ENCODE measurements around the gene PERCC1. TPM values are rescaled to one million over a fixed set of nuclear protein-coding genes. Genes with fewer than 3 reads are reported as not detected.
"Not testable (repeated sequence)": the region's sequence is repeated elsewhere in the genome, so short reads cannot be mapped to it uniquely, and the experiment has no call there.

Gene PERCC1
- total and polyA plus RNA-seq, 2 donors from 2014 or later = not detected

- Histone ChIP-seq H3K4me3 (ENCODE audit: low read length in 3 of 3) (no peak overlapping the region), H3K36me3 (ENCODE audit: control insufficient read depth in 2 of 3, insufficient read depth in 3 of 3, low read length in 3 of 3) (no peaks in the 10 kb centered on the region), H3K27ac (ENCODE audit: low read depth in 2 of 2, low read length in 2 of 2) (no peak overlapping the region), H3K9me3 (ENCODE audit: control insufficient read depth in 2 of 3, insufficient read depth in 1 of 3, low read length in 3 of 3) (no peaks in the 10 kb centered on the region), H3K27me3 (ENCODE audit: control insufficient read depth, insufficient read depth, low read length) (no peaks in the 10 kb centered on the region), H3K9ac (ENCODE audit: low read length in 3 of 3) (no peak overlapping the region), H3K4me1 (ENCODE audit: control insufficient read depth in 2 of 3, insufficient read depth in 2 of 3, low read depth in 1 of 3, low read length in 3 of 3) (no peaks in the 10 kb centered on the region)
- no peak for TF ChIP-seq CTCF (IDR thresholded peaks at IDR 0.05; ENCODE audit: borderline replicate concordance, extremely low read depth, insufficient read depth)
- intact Hi-C loops (cut with DNase I) = no loop called here
- no peak for FAIRE-seq
- no peak for DNase-seq
Measured at GRCh38 chr16:1439058-1439698, 8.3 kb downstream of the PERCC1 start.

GRCh38 chr16:1439699-1440074, 8.8 kb downstream of the PERCC1 start:
- DNase-seq; FAIRE-seq; intact Hi-C loops (cut with DNase I): not testable (repeated sequence)

GRCh38 chr16:1441391-1441829, 10.5 kb downstream of the PERCC1 start:
- DNase-seq = no peak

More at GRCh38 chr16:1439699-1440074, 8.8 kb downstream of the PERCC1 start:
- not testable (repeated sequence) for H3K4me1 ChIP-seq (ENCODE audit: control insufficient read depth in 2 of 3, insufficient read depth in 2 of 3, low read depth in 1 of 3, low read length in 3 of 3); H3K9me3 ChIP-seq (ENCODE audit: control insufficient read depth in 2 of 3, insufficient read depth in 1 of 3, low read length in 3 of 3); H3K27ac ChIP-seq (ENCODE audit: low read depth in 2 of 2, low read length in 2 of 2); H3K9ac ChIP-seq (ENCODE audit: low read length in 3 of 3); H3K27me3 ChIP-seq (ENCODE audit: control insufficient read depth, insufficient read depth, low read length); H3K36me3 ChIP-seq (ENCODE audit: control insufficient read depth in 2 of 3, insufficient read depth in 3 of 3, low read length in 3 of 3); H3K4me3 ChIP-seq (ENCODE audit: low read length in 3 of 3)

GRCh38 chr16:1442697-1443096, 11.8 kb downstream of the PERCC1 start:
- no peak for DNase-seq
- TF ChIP-seq CTCF (IDR thresholded peaks at IDR 0.05; ENCODE audit: borderline replicate concordance, extremely low read depth, insufficient read depth) = no peak
- Histone ChIP-seq H3K27ac (ENCODE audit: low read depth in 2 of 2, low read length in 2 of 2) (no peak overlapping the region), H3K9ac (ENCODE audit: low read length in 3 of 3) (no peak overlapping the region), H3K4me1 (ENCODE audit: control insufficient read depth in 2 of 3, insufficient read depth in 2 of 3, low read depth in 1 of 3, low read length in 3 of 3) (no peaks in the 10 kb centered on the region), H3K27me3 (ENCODE audit: control insufficient read depth, insufficient read depth, low read length) (no peaks in the 10 kb centered on the region), H3K4me3 (ENCODE audit: low read length in 3 of 3) (no peak overlapping the region), H3K36me3 (ENCODE audit: control insufficient read depth in 2 of 3, insufficient read depth in 3 of 3, low read length in 3 of 3) (no peaks in the 10 kb centered on the region), H3K9me3 (ENCODE audit: control insufficient read depth in 2 of 3, insufficient read depth in 1 of 3, low read length in 3 of 3) (no peaks in the 10 kb centered on the region)
- no peak for FAIRE-seq
- intact Hi-C loops (cut with DNase I) = no loop called here

More at GRCh38 chr16:1441391-1441829, 10.5 kb downstream of the PERCC1 start:
- no peaks in the 10 kb centered on the region for H3K4me1 ChIP-seq (ENCODE audit: control insufficient read depth in 2 of 3, insufficient read depth in 2 of 3, low read depth in 1 of 3, low read length in 3 of 3)
- H3K36me3 ChIP-seq (ENCODE audit: control insufficient read depth in 2 of 3, insufficient read depth in 3 of 3, low read length in 3 of 3) = no peaks in the 10 kb centered on the region
- no peaks in the 10 kb centered on the region for H3K9me3 ChIP-seq (ENCODE audit: control insufficient read depth in 2 of 3, insufficient read depth in 1 of 3, low read length in 3 of 3)
- intact Hi-C loops (cut with DNase I) = no loop called here
- no peak overlapping the region for H3K4me3 ChIP-seq (ENCODE audit: low read length in 3 of 3)
- FAIRE-seq = no peak
- no peak overlapping the region for H3K27ac ChIP-seq (ENCODE audit: low read depth in 2 of 2, low read length in 2 of 2)
- H3K9ac ChIP-seq (ENCODE audit: low read length in 3 of 3) = no peak overlapping the region
- no peak for TF ChIP-seq CTCF (IDR thresholded peaks at IDR 0.05; ENCODE audit: borderline replicate concordance, extremely low read depth, insufficient read depth)
- H3K27me3 ChIP-seq (ENCODE audit: control insufficient read depth, insufficient read depth, low read length) = no peaks in the 10 kb centered on the region

Data from kidney (tissue), 14 donors.